HuH-7 (cell line): ENCODE measurements around the gene MSMB.
A peak's percentile ranks its signal among the peaks of the same experiment; 100 is the strongest.
"Not testable (repeated sequence)": the region's sequence is repeated elsewhere in the genome, so short reads cannot be mapped to it uniquely, and the experiment has no call there.

Experiments used
- DNase-seq: peaks from one replicate; pipeline ENCODE4 v3.0.0; 2011; ENCODE audit warnings: low spot score

The MSMB gene, protein sequence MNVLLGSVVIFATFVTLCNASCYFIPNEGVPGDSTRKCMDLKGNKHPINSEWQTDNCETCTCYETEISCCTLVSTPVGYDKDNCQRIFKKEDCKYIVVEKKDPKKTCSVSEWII

DNA sequence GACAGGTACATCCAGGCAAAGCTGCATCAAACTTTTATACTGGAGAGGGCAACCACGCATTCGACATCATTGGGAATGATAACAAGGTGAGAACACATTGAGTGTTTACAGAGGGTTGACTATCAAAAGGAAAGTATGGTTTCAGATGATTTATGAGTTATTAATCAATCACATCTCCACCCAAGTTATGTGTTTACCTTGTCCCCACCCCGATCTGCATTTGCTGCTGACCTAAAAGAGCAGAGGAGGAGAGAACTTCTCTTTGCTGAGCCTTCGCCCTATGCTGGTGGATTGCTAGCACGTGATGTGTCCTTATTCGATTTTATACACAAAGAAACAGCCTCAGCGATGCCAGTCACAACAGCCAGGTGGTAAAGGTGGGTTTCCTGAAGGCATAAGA is at the start of gene MSMB:
Gene MSMB (minus strand): TSS at position 9 of the 400 bp plus-strand sequence. CDS start 32 bp downstream, outside the sequence.
- DNase-seq, result no peak

DNA sequence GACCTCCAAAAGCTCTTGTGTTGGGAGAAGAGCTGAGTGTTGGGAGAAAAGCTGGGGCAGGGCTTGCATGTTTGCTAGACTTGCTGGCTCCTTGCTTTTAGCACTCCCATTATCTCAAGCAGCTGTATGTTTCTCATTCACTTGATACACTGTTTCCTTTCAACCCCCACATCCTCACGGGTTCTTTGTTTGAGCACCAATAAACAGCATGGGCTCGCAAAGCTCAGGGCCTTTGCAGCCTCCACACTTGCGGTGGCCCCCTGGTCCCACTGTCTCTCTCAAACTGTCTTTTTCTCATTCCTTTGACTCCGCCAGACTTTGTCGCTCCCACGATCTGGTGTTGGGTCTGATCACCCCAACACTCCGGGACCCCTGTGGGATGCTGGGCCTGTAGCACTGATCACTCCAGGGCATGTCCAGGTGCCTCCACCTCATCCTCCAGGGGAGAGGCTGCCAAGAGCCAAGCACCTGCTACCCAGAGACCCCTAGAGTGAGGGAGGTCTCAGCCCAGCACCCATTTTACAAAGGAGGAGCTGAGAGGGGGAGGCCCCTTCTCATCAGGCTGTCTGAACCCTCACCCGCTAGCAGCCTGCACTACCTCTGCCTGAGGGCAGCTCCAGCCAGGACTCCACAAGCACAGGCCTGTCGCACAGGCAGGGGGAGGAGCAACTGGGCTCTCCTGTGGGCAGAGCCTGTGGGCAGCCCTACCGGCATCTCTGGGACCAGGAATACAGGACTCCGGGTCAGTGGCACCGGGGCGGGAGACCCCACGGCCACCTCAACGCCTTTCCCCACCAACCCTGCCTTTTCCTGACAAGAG is 49.1 kb upstream of the MSMB start:
- DNase-seq, result no peak

DNA sequence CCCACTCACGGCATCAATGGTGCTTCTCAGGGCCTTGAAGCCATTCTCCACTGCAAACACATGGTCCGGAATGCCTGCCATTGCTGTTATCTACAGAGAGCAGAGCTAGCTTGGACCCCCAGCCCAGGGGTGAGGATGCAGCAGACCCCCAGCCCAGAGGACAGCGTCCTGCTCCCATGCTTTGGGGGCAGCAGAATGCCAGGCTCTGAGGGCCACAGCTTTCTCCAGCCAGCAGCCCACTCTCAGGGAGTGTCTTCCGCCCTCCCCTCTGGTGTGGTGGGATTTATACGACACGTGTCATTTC is 48.1 kb upstream of the MSMB start:
- DNase-seq, result no peak

DNA sequence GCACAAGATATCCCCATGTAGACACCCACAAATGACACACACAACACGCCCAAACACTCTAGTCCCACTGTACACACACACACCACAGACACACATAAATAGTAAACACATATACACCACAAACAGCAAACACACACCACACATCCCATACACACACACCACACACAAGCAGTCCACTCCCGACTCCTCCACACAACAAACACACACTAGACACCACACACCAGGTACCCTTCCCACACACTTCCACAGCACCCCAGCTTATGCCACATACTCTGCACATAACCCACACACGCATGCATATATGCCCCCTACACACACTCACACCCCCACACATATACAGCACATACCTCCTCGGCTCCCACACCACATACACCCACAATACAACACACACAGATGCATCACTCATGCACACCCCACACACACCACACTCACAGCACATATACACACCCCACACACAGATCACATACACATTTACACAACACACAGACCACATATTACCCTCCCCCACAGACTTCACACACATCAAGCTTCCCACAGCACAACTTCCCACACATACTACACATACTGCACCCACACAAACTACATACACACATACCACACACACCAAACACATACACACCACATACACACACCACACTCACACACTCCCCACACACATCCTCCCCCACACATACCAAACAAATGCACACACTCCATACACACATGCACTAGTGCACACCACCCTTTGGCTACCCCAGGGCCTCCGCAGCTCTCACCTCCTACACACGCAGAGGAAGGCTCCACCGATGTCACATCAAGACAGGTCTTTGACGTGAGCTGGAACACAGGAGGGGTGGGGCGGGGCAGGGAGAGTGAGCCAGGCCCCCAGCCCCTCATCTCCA is 47.5 kb upstream of the MSMB start:
- DNase-seq, result not testable (repeated sequence)

DNA sequence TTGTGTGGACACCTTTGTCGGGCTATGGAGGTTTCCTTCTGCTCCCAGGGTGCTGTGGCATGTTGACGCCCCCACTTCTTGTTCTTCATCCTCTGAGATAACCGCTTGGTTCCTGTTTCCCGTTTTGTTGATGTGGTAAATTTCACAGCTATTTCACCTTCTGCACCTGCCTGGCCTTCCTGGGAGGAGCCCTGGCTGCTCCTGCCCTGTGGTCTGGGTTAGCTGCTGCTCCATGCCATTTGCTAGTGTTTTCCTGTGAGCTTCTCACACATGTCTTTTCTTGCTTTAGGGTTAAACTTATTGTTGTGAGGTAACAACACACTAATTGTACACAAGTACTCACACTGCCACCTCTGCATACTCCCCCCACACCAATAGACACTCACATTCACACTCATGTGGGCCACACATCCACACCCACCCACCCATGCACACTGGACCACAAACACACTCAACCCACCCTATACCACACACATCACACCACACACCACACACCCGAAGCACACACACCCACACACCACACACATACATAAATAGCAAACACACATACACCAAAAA is 46.5 kb upstream of the MSMB start:
- DNase-seq, result no peak

- no peak for DNase-seq
These were observed 45.9 kb upstream of the MSMB start for GRCh38 chr10:46091828-46092523.

GRCh38 chr10:46091080-46091827 is 45.2 kb upstream of the MSMB start:
- no peak for DNase-seq

DNA sequence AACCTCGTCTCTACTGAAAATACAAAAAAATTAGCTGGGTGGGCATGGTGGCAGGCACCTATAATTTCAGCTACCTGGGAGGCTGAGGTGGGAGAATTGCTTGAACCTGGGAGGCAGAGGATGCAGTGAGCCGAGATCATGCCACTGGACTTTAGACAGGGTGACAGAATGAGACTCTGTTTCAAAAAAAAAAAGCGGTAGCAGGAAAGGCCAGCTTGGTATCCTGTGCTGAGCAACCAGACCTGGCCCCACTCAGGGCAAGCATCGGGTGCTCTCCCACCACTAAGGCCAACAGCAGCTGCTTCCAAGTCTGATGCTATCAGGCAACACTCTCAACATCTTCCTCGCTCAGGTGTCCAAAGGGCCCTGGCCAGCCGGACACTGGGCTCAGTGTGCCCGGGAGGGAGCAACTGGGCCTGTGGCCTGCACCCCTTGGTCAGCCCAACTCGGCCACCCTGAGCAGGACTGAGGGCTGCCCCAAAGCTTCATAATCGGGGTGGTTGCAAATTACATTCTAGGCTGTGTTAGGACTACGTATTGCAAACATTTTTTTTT is 44.3 kb upstream of the MSMB start:
- DNase-seq, result no peak

GRCh38 chr10:46087381-46087780 is 41.3 kb upstream of the MSMB start:
- not testable (repeated sequence) for DNase-seq

DNA sequence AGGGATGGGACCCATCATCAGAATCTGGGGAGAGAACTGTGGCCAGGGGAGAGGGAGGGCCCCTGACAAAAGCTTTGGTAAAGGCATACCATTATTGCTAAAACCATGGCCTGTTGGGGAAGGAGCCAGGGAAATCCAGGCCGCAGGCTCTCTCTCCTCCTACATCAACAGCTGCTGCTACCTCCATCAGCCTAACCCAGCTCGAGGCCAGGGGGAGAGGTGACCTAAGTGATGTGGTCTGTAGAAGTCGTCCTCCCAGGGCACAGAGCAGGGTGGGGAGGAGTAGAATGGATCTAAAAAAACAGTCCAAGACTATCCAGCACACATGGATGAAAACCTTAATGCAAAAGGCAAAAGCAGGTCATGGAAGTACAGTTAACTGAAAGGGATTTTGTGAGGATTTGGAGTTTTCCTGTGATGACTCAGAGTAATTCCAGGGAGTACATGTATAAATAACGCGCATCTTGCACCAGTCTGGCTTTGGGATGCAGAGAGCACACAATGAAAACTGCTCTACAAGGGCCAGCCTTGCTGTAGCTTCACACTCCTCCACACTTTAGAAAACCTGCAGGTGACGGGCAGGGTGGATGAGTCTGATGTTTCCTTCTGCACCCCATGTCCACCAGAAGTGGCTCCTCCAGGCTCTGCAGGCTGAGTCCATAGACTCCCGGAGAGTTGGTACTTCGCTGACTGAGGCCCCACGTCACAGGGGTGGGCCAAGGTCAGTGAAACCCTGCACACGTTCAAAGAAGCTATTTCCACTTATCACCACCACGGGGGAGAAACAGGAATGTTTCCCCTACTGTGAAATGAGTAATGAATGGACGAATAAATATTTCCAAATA is 38.5 kb upstream of the MSMB start:
- no peak for DNase-seq

- DNase-seq, result no peak
These were observed 34.8 kb upstream of the MSMB start for GRCh38 chr10:46080886-46081285.

DNA sequence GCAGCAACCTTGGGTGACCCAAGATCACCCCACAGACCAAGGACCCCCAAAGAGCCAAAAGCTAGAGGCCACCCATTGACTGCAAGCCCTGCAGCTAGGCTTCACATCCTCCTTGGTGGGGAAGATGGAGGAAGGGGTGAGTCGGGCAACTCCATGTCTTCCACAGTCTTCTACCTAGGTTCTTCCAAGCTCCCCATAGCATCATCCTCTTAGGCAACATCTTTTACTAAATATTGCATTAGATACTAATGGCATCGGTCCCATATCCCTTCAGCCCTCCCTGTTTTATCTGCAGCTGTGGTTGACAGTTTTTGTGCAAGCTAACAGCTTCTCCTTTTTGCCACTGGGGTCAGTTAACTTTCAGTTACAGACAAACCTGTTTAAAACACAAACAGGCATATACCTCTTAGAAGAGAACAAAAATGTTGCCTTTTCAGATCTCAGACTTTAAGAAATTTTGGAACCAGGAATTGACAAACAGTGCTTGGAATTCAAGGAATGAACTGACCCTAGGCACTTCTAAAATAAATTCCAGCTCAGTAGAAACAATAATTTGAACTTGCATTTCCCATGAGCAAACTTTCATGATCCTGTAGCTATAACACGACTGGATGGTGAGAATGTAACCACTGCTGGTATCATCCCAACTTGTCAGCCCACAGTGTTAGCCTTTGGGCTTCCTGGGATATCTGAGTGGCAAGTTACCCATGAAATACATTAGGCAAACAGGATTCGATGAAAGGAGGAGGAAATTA is 33.9 kb upstream of the MSMB start:
- no peak for DNase-seq

DNA sequence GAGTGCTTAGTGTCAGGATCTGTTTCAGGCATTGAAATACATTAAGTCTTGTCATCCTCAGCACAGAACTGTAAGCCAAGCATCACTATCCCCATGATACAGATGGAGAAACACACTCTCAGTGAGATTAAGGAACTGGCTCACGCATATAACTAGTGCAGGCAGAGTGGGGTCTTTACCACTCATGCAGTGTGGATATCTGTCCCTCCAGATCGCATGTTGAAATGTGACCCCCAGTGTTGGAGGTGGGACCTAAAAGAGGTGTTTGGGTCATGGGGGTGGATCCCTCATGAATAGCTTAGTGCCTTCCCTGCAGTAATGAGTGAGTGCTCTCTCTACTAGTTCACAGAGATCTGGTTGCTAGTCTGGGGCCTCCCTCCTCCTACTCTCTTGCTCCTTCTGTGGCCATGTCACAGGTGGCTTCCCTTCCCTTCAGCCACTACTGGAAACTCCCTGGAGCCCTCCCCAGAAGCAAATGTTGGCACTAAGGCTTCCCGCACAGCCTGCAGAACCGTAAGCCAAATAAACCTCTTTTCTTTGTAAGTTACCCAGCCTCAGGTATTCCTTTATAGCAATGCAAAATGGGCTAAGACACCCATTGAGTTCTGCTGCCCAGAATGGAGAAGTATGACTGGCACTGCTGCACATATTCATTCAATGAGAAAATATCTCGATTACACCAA is 31.8 kb upstream of the MSMB start:
- DNase-seq, result no peak

DNA sequence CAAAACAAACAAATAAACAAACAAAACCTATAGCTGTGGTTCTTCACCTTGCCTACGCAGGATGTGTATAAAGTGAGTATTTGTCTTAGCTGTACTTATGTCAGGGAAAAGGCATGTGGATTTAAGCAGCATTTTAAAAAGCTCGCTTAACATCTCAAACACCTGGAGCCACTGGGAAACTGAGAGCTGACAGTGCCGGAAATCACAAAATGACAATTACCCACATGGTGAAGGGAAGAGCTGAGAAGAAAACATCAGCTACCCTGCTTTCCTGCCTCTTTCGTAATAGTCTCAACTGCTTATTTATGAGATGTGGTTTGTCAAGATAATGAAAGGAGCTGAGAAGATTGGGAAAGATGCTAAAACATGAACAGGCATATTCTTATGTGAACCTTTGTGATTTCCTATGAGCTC is 31.1 kb upstream of the MSMB start:
- DNase-seq, result no peak

GRCh38 chr10:46075869-46076268 is 29.8 kb upstream of the MSMB start:
- DNase-seq, result peak; percentile 15

DNA sequence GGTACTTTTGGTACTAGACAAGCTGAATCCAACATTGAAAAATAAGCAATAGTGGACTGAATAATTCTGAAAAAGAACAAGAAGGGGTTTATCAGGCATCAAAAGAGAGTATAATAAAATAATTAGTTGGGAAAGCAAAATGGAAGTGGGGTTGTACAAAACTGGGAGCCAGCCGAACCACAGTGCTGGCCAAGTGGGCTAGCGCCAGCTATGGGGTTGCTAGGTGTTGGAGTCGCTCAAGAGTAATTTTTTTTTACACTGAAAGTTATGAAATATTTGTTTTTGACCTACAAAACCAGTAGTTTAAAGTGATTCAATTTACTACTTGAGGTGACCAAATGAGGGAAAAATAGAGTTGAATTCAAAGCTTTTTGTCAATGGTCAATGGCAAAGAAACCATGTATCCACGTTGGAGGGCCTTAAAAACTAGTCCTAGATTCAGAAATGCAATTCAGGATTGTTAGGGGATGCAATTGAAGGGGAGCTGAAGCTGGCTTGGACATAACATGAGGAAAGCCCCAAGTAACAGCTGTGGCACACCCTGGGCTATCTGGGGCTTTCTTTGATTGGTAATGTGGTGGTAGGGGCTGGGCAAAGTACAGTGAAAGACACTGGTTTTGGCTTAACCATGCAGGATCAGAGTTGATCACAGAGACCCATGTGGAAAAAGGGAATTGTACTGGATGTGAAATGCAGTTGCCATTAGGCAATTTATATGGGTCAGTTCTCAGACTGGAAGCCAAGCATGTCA is 28.3 kb upstream of the MSMB start:
- DNase-seq, result no peak

- DNase-seq, result no peak
These were observed 27.5 kb upstream of the MSMB start for GRCh38 chr10:46073564-46073963.

GRCh38 chr10:46070749-46071148 is 24.7 kb upstream of the MSMB start:
- no peak for DNase-seq
